GM19099 (cell line): Measurements from ENCODE around the gene TIMM50.

Experiments used
- POLR2A ChIP-seq: IDR thresholded peaks from 3 replicates; pipeline ENCODE4 v1.6.1; 2011; ENCODE audit warnings: low read depth; ENCODE audit not compliant: insufficient read length; ENCODE audit errors: extremely low read depth

TIMM50 gene

GRCh38 chr19:39480337-39481228 lies at the start of gene TIMM50:
TSS of gene TIMM50 (plus strand) at chr19:39480838. CDS start at chr19:39480854, 16 bp downstream.
- peak; percentile 88 for TF ChIP-seq POLR2A

- no peak for TF ChIP-seq POLR2A
Measured at GRCh38 chr19:39432677-39433025, 48.0 kb upstream of the TIMM50 start.

DNA sequence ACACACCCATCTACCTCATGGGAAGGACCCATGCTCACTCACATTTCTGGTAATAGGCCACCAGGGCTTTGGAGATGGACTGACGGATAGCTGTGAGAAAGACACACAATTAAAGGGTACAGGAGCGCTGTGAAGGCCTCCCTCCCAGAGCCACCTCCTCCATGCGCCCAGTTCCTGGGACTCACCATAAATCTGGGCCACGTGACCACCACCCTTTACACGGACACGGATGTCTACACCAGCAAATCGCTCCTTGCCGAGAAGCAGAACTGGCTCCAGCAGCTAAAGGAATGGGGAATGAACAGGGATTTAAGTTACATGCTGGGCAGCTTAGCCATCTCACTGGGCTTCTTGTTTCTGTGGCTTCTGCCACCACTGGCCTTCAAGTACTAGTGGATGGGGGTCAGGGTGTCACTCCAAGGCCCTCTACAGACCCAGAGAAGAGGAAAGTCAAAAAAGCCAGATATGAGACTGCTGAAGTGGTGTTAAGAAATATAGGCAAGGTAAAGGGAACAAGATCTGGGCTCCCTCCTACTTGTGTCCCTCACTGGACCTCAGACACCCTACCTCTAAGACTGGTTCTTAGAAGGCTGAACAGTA lies 47.1 kb upstream of the TIMM50 start:
- peak; percentile 19 for TF ChIP-seq POLR2A

DNA sequence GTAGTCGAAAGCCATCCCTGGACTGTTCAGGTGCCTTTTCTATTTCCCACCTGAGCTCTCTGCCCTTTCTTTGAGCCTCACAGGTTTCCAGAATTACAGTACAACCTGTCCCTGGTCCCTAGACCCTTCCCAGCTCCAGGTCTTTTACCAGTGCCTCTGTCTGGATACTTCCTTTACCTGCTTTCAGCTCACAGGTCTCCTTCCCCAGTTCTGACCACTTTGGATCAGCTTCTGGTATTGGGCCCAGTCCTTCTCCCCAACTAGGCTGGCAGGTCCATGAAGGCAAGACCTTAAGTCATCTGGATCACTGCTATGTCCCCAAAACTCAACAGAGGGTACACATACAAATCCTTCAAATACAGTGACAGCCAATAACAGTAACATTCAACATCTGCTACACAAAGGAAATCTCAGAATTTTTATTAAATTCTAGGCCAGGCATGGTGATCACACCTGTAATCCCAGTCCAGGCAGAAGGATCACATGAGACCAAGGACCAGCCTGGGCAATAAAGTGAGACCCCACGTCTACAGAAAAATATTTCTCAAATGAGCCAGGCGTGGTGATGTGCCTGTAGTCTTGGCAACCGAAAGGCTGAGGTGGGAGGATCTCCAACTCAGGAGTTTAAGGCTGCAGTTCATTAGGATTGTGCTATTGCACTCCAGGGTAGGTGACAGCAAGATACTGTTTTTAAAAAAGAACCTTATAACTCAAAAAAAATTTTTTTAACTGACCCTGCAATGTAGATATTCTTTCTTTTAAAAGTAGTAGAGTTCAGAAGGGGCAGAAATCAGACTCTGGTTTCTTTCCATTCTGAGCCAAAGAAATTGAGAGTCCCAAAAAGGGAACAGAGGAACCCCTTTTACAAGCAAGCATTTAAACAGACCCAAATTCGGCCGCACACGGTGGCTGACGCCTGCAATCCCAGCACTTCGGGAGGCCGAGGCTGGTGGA lies 46.2 kb upstream of the TIMM50 start:
- TF ChIP-seq POLR2A = no peak

- peak; percentile 99 for TF ChIP-seq POLR2A
Measured at GRCh38 chr19:39435499-39436349, 44.9 kb upstream of the TIMM50 start, which contains the start of gene RPS16. TSS of gene RPS16 (minus strand) at chr19:39435949. CDS start at chr19:39435895, 54 bp downstream.

DNA sequence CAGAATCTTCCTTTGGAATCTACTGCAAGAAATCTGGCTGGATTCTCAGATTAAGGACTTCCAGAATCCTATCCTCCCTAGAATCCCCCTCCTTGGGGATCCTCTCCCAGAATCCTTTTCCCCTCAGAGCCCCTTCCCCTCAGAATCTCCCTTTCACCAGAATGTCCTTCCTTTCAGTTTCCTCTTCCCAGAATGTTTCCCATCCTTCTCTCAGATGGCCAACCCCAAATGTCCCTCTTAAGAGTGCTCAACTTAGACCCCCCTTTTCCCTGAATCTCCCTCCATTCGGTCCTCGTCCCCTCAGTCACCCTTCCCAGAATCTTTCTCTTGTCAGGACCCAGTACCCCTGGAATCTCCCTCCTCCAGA lies 44.3 kb upstream of the TIMM50 start:
- no peak for TF ChIP-seq POLR2A

DNA sequence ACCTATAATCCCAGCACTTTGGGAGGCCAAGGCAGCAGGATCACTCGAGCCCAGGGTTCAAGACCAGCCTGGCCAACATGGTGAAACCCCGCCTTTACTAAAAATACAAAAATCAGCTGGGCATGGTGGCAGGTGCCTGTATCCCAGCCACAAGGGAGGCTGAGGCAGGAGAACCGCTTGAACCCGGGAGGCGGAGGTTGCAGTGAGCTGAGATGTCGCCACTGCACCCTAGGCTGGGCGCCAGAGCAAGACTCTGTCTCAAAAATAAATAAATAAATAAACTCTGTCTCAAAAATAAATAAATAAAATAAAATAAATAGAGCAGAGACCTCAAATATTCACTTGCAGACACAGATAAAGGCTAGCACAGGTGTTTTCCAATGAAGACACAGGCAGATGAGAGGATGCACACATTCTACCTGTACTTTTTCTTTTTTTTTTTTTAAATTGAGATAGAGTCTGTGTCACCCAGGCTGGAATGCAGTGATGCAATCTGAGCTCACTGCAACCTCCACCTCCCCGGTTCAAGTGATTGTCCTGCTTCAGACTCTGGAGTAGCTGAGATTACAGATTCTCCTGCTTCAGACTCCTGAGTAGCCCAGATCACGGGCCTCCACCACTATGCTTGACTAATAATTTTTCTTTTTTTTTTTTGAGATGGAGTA lies 42.2 kb upstream of the TIMM50 start:
- no peak for TF ChIP-seq POLR2A

- no peak for TF ChIP-seq POLR2A
Measured at GRCh38 chr19:39444598-39445195, 35.9 kb upstream of the TIMM50 start.

GRCh38 chr19:39445196-39446111 lies 35.2 kb upstream of the TIMM50 start, which contains the start of gene SUPT5H:
TSS of gene SUPT5H (plus strand) at chr19:39445582. CDS start at chr19:39445891, 309 bp downstream.
- TF ChIP-seq POLR2A = peak; percentile 92

DNA sequence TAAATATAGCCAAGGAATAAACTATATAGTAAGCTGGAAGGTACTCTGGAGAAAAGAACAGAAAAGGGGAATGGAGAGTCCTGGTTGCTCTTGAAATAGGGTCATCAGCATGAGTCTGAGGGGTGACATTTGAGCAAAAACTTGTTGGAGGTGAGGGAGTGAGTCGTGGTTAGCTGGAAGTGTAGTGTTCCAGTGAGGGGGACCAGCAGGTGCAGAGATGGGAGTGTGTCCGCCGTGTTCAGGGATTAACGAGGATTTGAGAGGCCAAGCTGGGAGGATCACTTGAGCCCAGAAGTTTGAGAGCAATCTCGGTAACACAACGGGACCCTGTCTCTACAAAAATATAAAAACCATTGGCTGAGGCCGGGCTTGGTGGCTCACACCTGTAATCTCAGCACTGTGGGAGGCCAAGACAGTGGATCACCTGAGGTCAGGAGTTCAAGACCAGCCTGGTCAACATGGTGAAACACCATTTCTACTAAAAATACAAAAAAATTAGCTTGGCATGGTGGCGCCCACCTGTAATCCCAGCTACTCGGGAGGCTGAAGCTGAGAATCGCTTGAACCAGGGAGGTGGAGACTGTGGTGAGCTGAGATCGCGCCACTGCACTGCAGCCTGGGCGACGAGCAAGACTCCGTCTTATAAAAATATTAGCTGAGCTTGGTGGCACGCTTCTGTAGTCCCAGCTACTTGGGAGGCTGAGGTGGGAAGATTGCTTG lies 34.1 kb upstream of the TIMM50 start:
- TF ChIP-seq POLR2A = no peak

GRCh38 chr19:39448271-39448670 lies 32.4 kb upstream of the TIMM50 start:
- TF ChIP-seq POLR2A = no peak
